ENCODE results near the gene FN3K. TPM values are rescaled to one million over a fixed set of nuclear protein-coding genes. Genes with fewer than 3 reads are reported as not detected.

Gene FN3K
- total and polyA plus RNA-seq, 2 of the 8 experiments (the other 6 are each of a cell fraction or from before 2014, with no cell fraction given): 0.88 to 14.2 TPM

DNA sequence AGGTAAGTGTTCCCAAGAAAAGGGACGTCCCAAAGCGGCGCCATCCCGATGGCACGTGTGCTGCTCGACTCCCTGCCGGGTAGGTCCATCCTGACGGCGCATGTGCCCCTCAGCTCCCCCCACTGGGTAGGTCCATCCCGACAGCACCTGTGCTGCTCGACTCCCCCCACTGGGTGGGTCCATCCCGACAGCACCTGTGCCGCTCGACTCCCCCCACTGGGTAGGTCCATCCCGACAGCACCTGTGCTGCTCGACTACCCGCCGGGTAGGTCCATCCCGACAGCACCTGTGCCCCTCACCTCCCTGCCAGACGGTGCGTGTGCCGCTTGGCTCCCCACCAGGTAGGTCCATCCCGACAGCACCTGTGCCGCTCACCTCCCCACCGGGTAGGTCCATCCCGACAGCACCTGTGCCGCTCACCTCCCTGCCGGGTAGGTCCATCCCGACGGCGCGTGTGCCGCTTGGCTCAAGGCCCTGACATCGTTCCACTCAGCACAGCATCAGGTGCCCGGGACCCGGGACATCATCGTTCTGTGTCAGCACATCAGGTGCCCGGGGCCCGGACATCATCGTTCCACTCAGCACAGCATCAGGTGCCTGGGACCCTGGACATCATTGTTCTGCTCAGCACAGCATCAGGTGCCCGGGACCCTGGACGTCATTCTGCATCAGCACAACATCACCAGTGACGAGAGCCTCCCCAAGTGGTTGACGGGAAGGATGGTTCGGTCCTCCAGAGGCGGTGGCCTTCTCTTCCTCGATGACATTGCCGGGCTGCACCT is 5.7 kb upstream of the FN3K start (continued):
- TF ChIP-seq KDM1A (IDR thresholded peaks at IDR 0.05; ENCODE audit: borderline replicate concordance, low read length) (no peak), SP4 (IDR thresholded peaks at IDR 0.05; ENCODE audit: low read length) (no peak), GTF2F1 (IDR thresholded peaks at IDR 0.05; ENCODE audit: borderline replicate concordance, low read depth, low read length) (no peak), CEBPB (IDR thresholded peaks at IDR 0.05; ENCODE audit: low read depth, low read length) (no peak), YY1 (IDR thresholded peaks at IDR 0.05; ENCODE audit: low read depth, low read length) (no peak), RAD21 (IDR thresholded peaks at IDR 0.05 in 1 of 2, conservative IDR thresholded peaks at IDR 0.05 in 1 of 2; ENCODE audit: low read depth in 2 of 2, low read length in 2 of 2) (no peak), POLR2AphosphoS5 (IDR thresholded peaks at IDR 0.05; ENCODE audit: low read depth, low read length) (no peak), SIRT6 (IDR thresholded peaks at IDR 0.05; ENCODE audit: low read length) (no peak), SRF (IDR thresholded peaks at IDR 0.05; ENCODE audit: low read depth, low read length) (no peak), GABPA (IDR thresholded peaks at IDR 0.05; ENCODE audit: borderline replicate concordance, insufficient read depth, low read length) (no peak)

All from H1 (cell line).